HEK293 (cell line): ENCODE measurements around the gene NAALADL2.
"Not testable (repeated sequence)": the region's sequence is repeated elsewhere in the genome, so short reads cannot be mapped to it uniquely, and the experiment has no call there.

ENCODE experiments used
- CTCF ChIA-PET: fragments of 350-600 bp; formaldehyde crosslinking; extraction: SDS; loops from one replicate; lab custom pipeline; 2021; ENCODE audit warnings: antibody characterized with exemption; lab: Yijun Ruan, JAX
- POLR2A ChIA-PET: fragments of 300-600 bp; formaldehyde crosslinking; extraction: SDS; loops from one replicate; lab custom pipeline; 2020; ENCODE audit warnings: antibody characterized with exemption, inconsistent platforms; lab: Yijun Ruan, JAX
- H3K27ac ChIP-seq: fragments of 200-500 bp; sonication (Bioruptor generic); 2 replicates; pipeline ENCODE4 v1.5.1; 2014; ENCODE audit warnings: low read depth, low read length, control low read depth, inconsistent platforms; ENCODE audit errors: extremely low read depth
- H3K36me3 ChIP-seq, 2 experiments: fragments of 200-500 bp in 1 of 2; sonication (Bioruptor generic) in 1 of 2; 1 replicate in 1 of 2; 2 replicates in 1 of 2; pipeline ENCODE4 v1.5.1; 2014 to 2017; ENCODE audit warnings: inconsistent platforms in 2 of 2, low read length in 2 of 2; ENCODE audit not compliant: control insufficient read depth in 2 of 2, insufficient read depth in 1 of 2
- H3K4me1 ChIP-seq: fragments of 200-500 bp; sonication (Bioruptor generic); 2 replicates; pipeline ENCODE4 v1.5.1; 2014; ENCODE audit warnings: mild to moderate bottlenecking, low read length, inconsistent platforms; ENCODE audit not compliant: control insufficient read depth, insufficient read depth
- H3K4me3 ChIP-seq: 2 replicates; pipeline ENCODE4 v1.5.1; 2011; ENCODE audit warnings: low read depth, mild to moderate bottlenecking, control low read depth, low read length, moderate library complexity
- H3K9me3 ChIP-seq: fragments of 200-500 bp; sonication (Bioruptor generic); 2 replicates; pipeline ENCODE4 v1.5.1; 2014; ENCODE audit warnings: low read depth, low read length, inconsistent platforms; ENCODE audit not compliant: control insufficient read depth, insufficient read depth
- AEBP2 ChIP-seq: fragments of 450-650 bp; formaldehyde crosslinking; IDR thresholded peaks from 2 replicates; pipeline ENCODE4 v1.5.1; 2016; ENCODE audit warnings: missing biosample characterization, missing genetic modification characterization, borderline replicate concordance
- HOXA7 ChIP-seq: sonication (generic); formaldehyde crosslinking; IDR thresholded peaks from 2 replicates; pipeline ENCODE4 v1.8.1; 2022; ENCODE audit warnings: missing genetic modification reagents, borderline replicate concordance
- HOXC10 ChIP-seq: sonication (generic); formaldehyde crosslinking; IDR thresholded peaks from 2 replicates; pipeline ENCODE4 v1.8.1; 2023; ENCODE audit warnings: mild to moderate bottlenecking, missing genetic modification reagents
- KLF10 ChIP-seq: fragments of 450-650 bp; IDR thresholded peaks from 2 replicates; pipeline ENCODE4 v1.5.1; 2018; ENCODE audit warnings: missing biosample characterization, mild to moderate bottlenecking, missing genetic modification characterization
- KLF16 ChIP-seq: fragments of 450-650 bp; formaldehyde crosslinking; IDR thresholded peaks from 2 replicates; pipeline ENCODE4 v1.5.1; 2017; ENCODE audit warnings: missing biosample characterization, missing genetic modification characterization
- OSR2 ChIP-seq: fragments of 450-650 bp; formaldehyde crosslinking; IDR thresholded peaks from 2 replicates; pipeline ENCODE4 v1.5.1; 2016; ENCODE audit warnings: missing biosample characterization, missing genetic modification characterization
- PRDM4 ChIP-seq: fragments of 450-650 bp; formaldehyde crosslinking; IDR thresholded peaks from 2 replicates; pipeline ENCODE4 v1.5.1; 2017; ENCODE audit warnings: missing biosample characterization, missing genetic modification characterization
- RBAK ChIP-seq: fragments of 450-650 bp; formaldehyde crosslinking; IDR thresholded peaks from 2 replicates; pipeline ENCODE4 v1.5.1; 2016; ENCODE audit warnings: missing biosample characterization, missing genetic modification characterization
- SETDB1 ChIP-seq: IDR thresholded peaks from one replicate; pipeline ENCODE4 v1.6.1; 2017; ENCODE audit warnings: mild to moderate bottlenecking, low read length, moderate library complexity, mixed read lengths; ENCODE audit not compliant: insufficient read length
- TRIM28 ChIP-seq: IDR thresholded peaks from 2 replicates; pipeline ENCODE4 v1.6.1; 2011; ENCODE audit warnings: low read length, control low read depth, borderline replicate concordance
- YY2 ChIP-seq: fragments of 450-650 bp; formaldehyde crosslinking; IDR thresholded peaks from 2 replicates; pipeline ENCODE4 v1.5.1; 2016; ENCODE audit warnings: missing biosample characterization, missing genetic modification characterization
- ZFP3 ChIP-seq: fragments of 450-650 bp; formaldehyde crosslinking; IDR thresholded peaks from 2 replicates; pipeline ENCODE4 v1.5.1; 2016; ENCODE audit warnings: low read depth, missing biosample characterization, missing genetic modification characterization
- ZFP69B ChIP-seq: fragments of 450-650 bp; formaldehyde crosslinking; IDR thresholded peaks from 2 replicates; pipeline ENCODE4 v1.5.1; 2016; ENCODE audit warnings: missing biosample characterization, missing genetic modification characterization
- ZNF174 ChIP-seq: fragments of 450-650 bp; formaldehyde crosslinking; IDR thresholded peaks from 2 replicates; pipeline ENCODE4 v1.5.0; 2017; ENCODE audit warnings: missing biosample characterization, mild to moderate bottlenecking, missing genetic modification characterization
- ZNF19 ChIP-seq: fragments of 450-650 bp; formaldehyde crosslinking; IDR thresholded peaks from 2 replicates; pipeline ENCODE4; 2016; ENCODE audit warnings: missing biosample characterization, missing genetic modification characterization, low read depth
- ZNF266 ChIP-seq: fragments of 450-650 bp; formaldehyde crosslinking; IDR thresholded peaks from 2 replicates; pipeline ENCODE4 v1.5.1; 2016; ENCODE audit warnings: missing biosample characterization, missing genetic modification characterization, low read depth
- ZNF341 ChIP-seq: fragments of 450-650 bp; formaldehyde crosslinking; IDR thresholded peaks from 2 replicates; pipeline ENCODE4; 2016; ENCODE audit warnings: low read depth, missing biosample characterization, missing genetic modification characterization
- ZNF350 ChIP-seq: fragments of 450-650 bp; formaldehyde crosslinking; IDR thresholded peaks from 2 replicates; pipeline ENCODE4 v1.5.0; 2017; ENCODE audit warnings: missing biosample characterization, mild to moderate bottlenecking, missing genetic modification characterization
- ZNF37A ChIP-seq: fragments of 450-650 bp; IDR thresholded peaks from 2 replicates; pipeline ENCODE4 v1.5.1; 2018; ENCODE audit warnings: missing biosample characterization, missing genetic modification characterization
- ZNF416 ChIP-seq: fragments of 450-650 bp; formaldehyde crosslinking; IDR thresholded peaks from 2 replicates; pipeline ENCODE4 v1.5.1; 2016; ENCODE audit warnings: missing biosample characterization, missing genetic modification characterization
- ZNF544 ChIP-seq: fragments of 450-650 bp; formaldehyde crosslinking; IDR thresholded peaks from 2 replicates; pipeline ENCODE4 v1.5.0; 2017; ENCODE audit warnings: missing biosample characterization, missing genetic modification characterization
- ZNF549 ChIP-seq: fragments of 450-650 bp; IDR thresholded peaks from 2 replicates; pipeline ENCODE4 v1.5.1; 2018; ENCODE audit warnings: missing biosample characterization, missing genetic modification characterization, mild to moderate bottlenecking, inconsistent platforms, moderate library complexity
- ZNF701 ChIP-seq: fragments of 450-650 bp; formaldehyde crosslinking; IDR thresholded peaks from 2 replicates; pipeline ENCODE4 v1.5.1; 2016; ENCODE audit warnings: missing biosample characterization, missing genetic modification characterization
- ZNF76 ChIP-seq: fragments of 450-650 bp; formaldehyde crosslinking; IDR thresholded peaks from 2 replicates; pipeline ENCODE4; 2016; ENCODE audit warnings: low read depth, missing biosample characterization, missing genetic modification characterization, borderline replicate concordance
- ZSCAN5A ChIP-seq: fragments of 450-650 bp; formaldehyde crosslinking; IDR thresholded peaks from 2 replicates; pipeline ENCODE4 v1.5.1; 2016; ENCODE audit warnings: missing biosample characterization, missing genetic modification characterization

The NAALADL2 gene

GRCh38 chr3:175127075-175127662 is 268.0 kb downstream of the NAALADL2 start:
- CTCF ChIA-PET: no interaction called here
- H3K4me3 ChIP-seq: no peak overlapping the region
- H3K27ac ChIP-seq: no peak overlapping the region
- H3K9me3 ChIP-seq: no peaks in the 10 kb centered on the region
- TF ChIP-seq SETDB1 (no peak), ZNF350 (tag by site-specific recombination) (no peak), OSR2 (tag by site-specific recombination) (no peak), PRDM4 (tag by site-specific recombination) (no peak), ZNF341 (tag by site-specific recombination) (no peak)
- no peaks in the 10 kb centered on the region for H3K4me1 ChIP-seq
- H3K36me3 ChIP-seq: no peaks in the 10 kb centered on the region
- POLR2A ChIA-PET: no interaction called here

GRCh38 chr3:175129126-175129525 is 270.0 kb downstream of the NAALADL2 start:
- no peak overlapping the region for H3K27ac ChIP-seq
- CTCF ChIA-PET: no interaction called here
- TF ChIP-seq ZNF416 (tag by site-specific recombination) (no peak), ZNF266 (tag by site-specific recombination) (no peak), ZSCAN5A (tag by site-specific recombination) (no peak), RBAK (no peak), ZNF544 (no peak), ZNF174 (no peak), AEBP2 (tag by site-specific recombination) (no peak), KLF10 (tag by site-specific recombination) (no peak), ZNF76 (no peak), YY2 (tag by site-specific recombination) (no peak), ZFP69B (no peak), HOXC10 (CRISPR knock-in tag) (no peak)
- H3K36me3 ChIP-seq: no peaks in the 10 kb centered on the region
- H3K9me3 ChIP-seq: no peaks in the 10 kb centered on the region
- H3K4me3 ChIP-seq: no peak overlapping the region
- no peaks in the 10 kb centered on the region for H3K4me1 ChIP-seq
- POLR2A ChIA-PET: no interaction called here

GRCh38 chr3:175129571-175129970 is 270.4 kb downstream of the NAALADL2 start:
- POLR2A ChIA-PET: no interaction called here
- CTCF ChIA-PET: no interaction called here
- Histone ChIP-seq H3K9me3 (no peaks in the 10 kb centered on the region), H3K27ac (no peak overlapping the region), H3K36me3 (no peaks in the 10 kb centered on the region), H3K4me3 (no peak overlapping the region), H3K4me1 (no peaks in the 10 kb centered on the region)
- TF ChIP-seq KLF16 (tag by site-specific recombination): no peak
- no peak for TF ChIP-seq HOXA7 (CRISPR knock-in tag)
- TF ChIP-seq ZNF549: no peak
- TF ChIP-seq ZNF37A (tag by site-specific recombination): no peak
- TF ChIP-seq TRIM28: no peak
- TF ChIP-seq ZNF19: no peak
- TF ChIP-seq ZNF701 (tag by site-specific recombination): no peak
- no peak for TF ChIP-seq ZFP3 (tag by site-specific recombination)

GRCh38 chr3:175131866-175132265 is 272.7 kb downstream of the NAALADL2 start:
- H3K27ac ChIP-seq, H3K4me1 ChIP-seq, H3K36me3 ChIP-seq, POLR2A ChIA-PET, CTCF ChIA-PET, H3K4me3 ChIP-seq, H3K9me3 ChIP-seq: not testable (repeated sequence)
